HG03354 (cell line): ENCODE measurements around the gene GDPD5.
A peak's percentile ranks its signal among the peaks of the same experiment; 100 is the strongest.
"Not testable (repeated sequence)": the region's sequence is repeated elsewhere in the genome, so short reads cannot be mapped to it uniquely, and the experiment has no call there.

ENCODE experiments used
- ATAC-seq: cut with Tn5 transposase; IDR thresholded peaks from one replicate; pipeline ENCODE4 v1.9.1; 2021; ENCODE audit warnings: mild to moderate bottlenecking; ENCODE audit not compliant: unreplicated experiment, poor library complexity, severe bottlenecking

The GDPD5 gene

GRCh38 chr11:75421035-75421602, 104.6 kb downstream of the GDPD5 start:
- no peak for ATAC-seq

- no peak for ATAC-seq
Measured at GRCh38 chr11:75420224-75421034, 105.3 kb downstream of the GDPD5 start.

DNA sequence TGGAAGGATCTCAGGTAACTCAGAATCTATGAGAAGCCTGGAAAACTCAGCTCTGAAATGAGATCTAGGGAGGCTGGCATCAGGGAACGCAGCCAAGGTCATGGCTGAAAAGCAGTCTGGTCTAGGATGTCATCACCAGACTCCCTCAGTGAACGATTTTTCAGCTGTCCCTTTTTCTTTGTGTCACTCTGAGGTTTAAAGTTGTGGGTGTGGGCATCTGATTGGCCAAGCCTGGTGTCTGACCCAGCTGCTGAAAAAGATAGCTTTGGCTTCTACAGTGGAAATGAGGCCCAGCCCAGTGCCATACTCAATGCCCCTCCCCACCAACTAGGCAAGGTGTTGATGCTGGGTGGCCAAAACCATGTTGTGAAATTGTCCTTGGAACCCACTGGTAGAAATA, 111.9 kb downstream of the GDPD5 start:
- ATAC-seq: no peak

- ATAC-seq: not testable (repeated sequence)
Measured at GRCh38 chr11:75413146-75413545, 112.6 kb downstream of the GDPD5 start.

- not testable (repeated sequence) for ATAC-seq
Measured at GRCh38 chr11:75409971-75410370, 115.8 kb downstream of the GDPD5 start.

DNA sequence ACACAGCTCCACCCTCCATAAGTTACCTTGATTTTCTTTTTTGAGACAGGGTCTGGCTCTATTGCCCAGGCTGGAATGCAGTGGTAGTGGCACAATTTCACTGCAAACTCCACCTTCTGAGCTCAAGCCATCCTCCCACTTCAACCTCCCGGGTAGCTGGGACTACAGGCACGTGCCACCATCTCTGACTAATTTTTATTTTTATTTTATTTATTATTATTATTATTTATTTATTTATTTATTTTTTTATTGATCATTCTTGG, 116.9 kb downstream of the GDPD5 start:
- ATAC-seq: no peak

DNA sequence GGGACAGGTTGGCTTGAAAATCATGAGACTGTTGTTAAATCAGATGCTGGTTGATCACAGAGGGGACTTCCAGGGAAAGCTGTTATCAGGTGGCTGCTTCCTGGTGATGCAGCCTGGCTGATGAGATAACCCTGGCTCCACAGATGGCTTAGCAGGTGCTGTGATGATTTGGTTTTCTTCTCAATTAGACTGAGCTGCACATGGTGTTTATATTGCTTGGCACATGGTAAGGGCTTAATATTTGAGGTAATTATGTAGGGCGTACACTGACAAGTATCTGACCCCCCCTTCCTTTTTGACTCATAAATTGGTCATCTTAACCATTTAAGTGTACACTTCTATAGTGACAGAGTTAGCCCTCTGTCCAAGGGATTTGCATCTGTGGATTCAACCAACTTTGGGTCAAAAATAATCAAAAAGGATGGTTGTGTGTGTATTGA, 119.4 kb downstream of the GDPD5 start:
- ATAC-seq: no peak

GRCh38 chr11:75403983-75404658, 121.6 kb downstream of the GDPD5 start:
- no peak for ATAC-seq

DNA sequence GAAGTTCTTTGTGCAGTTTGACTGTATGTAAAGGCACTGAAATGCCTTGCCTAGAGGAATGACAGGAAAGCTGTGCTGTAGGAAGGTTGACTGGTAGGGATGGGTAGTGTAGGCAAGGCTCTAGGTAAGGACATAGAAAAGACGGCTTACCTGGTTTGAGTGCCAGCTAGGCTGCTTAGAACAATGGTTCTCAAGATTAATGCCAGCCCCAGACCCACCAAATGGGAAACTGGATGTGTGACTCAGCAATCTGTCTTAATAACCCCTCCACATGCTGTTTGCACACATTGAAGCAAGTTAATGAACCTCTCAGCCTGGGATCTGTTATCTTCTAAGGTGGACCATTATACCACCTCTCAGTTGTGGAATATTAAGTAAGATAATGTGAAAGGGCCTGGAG, 122.7 kb downstream of the GDPD5 start:
- no peak for ATAC-seq

GRCh38 chr11:75402002-75402773, 123.6 kb downstream of the GDPD5 start:
- ATAC-seq: no peak

DNA sequence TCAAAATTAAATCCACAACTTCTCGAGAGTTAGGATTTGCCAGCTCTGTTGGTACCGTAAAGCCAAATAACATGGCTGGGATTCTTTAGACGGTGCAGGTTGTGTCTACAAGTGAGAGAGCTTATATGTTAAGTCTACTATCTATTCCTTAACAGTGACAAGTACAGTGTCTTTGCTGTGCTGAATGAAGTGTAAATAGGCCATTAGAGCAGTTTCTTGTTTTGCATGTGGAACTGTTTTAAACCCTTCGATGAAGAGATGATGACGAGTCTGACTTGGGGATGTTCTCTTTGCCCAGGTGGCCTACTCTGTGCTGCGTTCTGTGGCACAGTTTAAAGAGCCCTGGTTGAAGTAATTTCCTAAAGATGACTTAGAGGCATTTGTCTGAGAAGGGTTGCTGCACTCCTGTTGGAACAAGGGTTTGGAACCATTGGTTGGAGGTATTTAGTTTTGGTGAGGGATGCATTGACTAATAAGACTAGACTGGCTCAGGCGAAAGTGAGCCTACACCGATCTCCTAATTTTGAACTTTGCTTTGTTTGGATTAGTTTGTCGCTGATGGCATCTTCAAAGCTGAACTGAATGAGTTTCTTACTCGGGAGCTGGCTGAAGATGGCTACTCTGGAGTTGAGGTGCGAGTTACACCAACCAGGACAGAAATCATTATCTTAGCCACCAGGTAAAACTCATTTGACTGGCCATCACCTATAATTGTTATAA, 125.4 kb downstream of the GDPD5 start:
- no peak for ATAC-seq

DNA sequence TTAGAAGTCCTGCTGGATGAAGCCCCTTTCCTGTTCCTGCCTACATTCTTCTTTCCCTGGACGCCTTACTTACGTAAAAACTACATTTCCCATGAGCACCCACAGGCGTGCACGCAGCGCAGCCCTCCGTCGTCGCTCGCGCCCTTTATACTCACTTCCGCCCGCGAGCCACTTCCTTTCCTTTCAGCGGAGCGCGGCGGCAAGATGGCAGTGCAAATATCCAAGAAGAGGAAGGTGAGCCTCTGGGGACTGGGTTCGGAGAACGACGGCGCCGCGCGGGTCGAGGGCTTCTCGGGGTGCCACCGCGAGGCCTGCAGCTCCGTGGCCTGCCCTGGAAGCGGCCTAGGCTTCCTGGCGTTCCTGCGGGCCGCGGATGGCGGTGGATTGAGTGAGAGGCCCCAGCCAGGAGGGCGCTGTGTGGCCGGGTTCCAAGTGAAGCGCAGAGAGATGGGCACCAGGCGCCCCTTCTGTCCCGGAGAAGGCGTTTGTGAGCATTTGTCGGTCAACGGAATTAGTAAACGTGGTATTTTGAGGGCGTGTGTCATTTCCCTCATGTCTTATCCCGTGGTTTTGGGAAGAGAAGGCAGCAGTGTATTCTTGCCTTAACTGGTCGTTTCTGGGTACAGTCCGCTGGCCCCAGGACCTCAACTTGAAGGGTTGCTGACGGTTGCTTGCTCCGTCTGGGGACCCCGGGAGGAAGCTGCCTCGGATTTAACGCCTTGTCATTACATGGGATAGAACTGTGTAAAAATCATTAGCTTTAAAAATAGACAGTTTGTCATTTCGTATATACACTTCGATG, 126.2 kb downstream of the GDPD5 start, which contains the start of gene RPS3:
TSS of gene RPS3 (plus strand) at position 175 of the 802 bp plus-strand sequence. CDS start at position 205, 30 bp downstream.
- peak; percentile 94 for ATAC-seq

- ATAC-seq: peak; percentile 4
Measured at GRCh38 chr11:75398906-75399305, 126.8 kb downstream of the GDPD5 start.

DNA sequence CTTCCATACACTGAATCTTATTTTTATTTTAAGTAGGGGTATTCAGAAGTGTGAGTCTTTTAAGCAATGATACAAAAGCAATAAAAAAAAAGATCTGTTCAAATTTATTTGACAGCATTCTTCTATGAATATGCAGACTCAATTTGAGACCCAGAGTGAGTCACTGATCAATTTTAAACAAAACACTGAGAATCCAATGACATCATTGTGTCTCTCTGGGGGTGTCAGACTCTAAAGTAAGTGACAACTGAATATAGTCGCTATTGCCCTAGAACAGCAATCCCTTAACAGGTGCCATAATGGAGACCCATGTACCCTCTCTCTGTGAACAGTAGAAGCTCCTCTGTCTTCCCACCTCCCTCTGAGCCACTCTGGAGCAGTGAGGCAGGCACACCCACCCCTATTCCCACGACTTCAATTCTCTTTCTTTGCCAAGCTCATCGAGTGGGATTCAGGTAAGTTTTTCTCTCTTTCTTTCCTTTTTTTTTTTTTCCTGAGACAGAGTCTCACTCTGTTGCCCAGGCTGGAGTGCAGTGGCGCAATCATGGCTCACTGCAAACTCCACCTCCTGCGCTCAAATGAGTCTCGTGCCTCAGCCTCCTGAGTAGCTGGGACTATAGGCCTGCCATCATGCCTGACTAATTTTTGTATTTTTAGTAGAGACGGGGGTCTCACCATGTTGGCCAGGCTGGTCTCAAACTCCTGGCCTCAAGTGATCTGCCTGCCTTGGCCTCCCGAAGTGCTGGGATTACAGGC, 131.5 kb downstream of the GDPD5 start:
- ATAC-seq: no peak

GRCh38 chr11:75389925-75390324, 135.8 kb downstream of the GDPD5 start:
- no peak for ATAC-seq

GRCh38 chr11:75389276-75389605, 136.5 kb downstream of the GDPD5 start:
- ATAC-seq: no peak

GRCh38 chr11:75388386-75389275, 137.1 kb downstream of the GDPD5 start:
- peak; percentile 67 for ATAC-seq
